ENCODE measurements around the gene MACROD1. TPM values are rescaled to one million over a fixed set of nuclear protein-coding genes. Genes with fewer than 3 reads are reported as not detected.

MACROD1 gene
- total and polyA plus RNA-seq, 10 of the 15 experiments (the other 5 are each of a cell fraction or from before 2014, with no cell fraction given) = 1.2 to 22.7 (median 11.3) TPM; not detected in 1

- no peak for TF ChIP-seq ZBTB40 (IDR thresholded peaks at IDR 0.05; ENCODE audit: borderline replicate concordance)
- TF ChIP-seq MTA2 (IDR thresholded peaks at IDR 0.05; ENCODE audit: low read depth) = no peak
- no peak for TF ChIP-seq STAT3 (IDR thresholded peaks at IDR 0.05; ENCODE audit: low read depth, low read length)
- no peak for TF ChIP-seq ZBED1 (IDR thresholded peaks at IDR 0.05; ENCODE audit: borderline replicate concordance)
- TF ChIP-seq POU2F2 (IDR thresholded peaks at IDR 0.05; ENCODE audit: borderline replicate concordance, low read depth, low read length) = no peak
- TF ChIP-seq TCF7 (IDR thresholded peaks at IDR 0.05; ENCODE audit: borderline replicate concordance) = no peak
- TF ChIP-seq SP1 (IDR thresholded peaks at IDR 0.05; ENCODE audit: low read depth, low read length) = no peak
- no peak for TF ChIP-seq BMI1 (IDR thresholded peaks at IDR 0.05; ENCODE audit: borderline replicate concordance)
- no peak for TF ChIP-seq KAT2A (conservative IDR thresholded peaks at IDR 0.05; ENCODE audit: control insufficient read depth, low read depth, low read length)
- no peak for TF ChIP-seq TAF1 (IDR thresholded peaks at IDR 0.05; ENCODE audit: borderline replicate concordance, low read depth, low read length)
- TF ChIP-seq ZBTB33 (IDR thresholded peaks at IDR 0.05) = no peak
- no peak for TF ChIP-seq DPF2 (IDR thresholded peaks at IDR 0.05)
- no peak for TF ChIP-seq JUNB (IDR thresholded peaks at IDR 0.05)
Observed at GRCh38 chr11:64092761-64093136, 73.2 kb downstream of the MACROD1 start (continued).

Data from GM12878 (cell line).